Measurements from ENCODE around the gene NPHS2. TPM values are rescaled to one million over a fixed set of nuclear protein-coding genes. Genes with fewer than 3 reads are reported as not detected.

NPHS2 gene
- total RNA-seq, 1 experiment from 2014 or later: not detected

- no peak for TF ChIP-seq SOX15 (CRISPR knock-in tag; IDR thresholded peaks at IDR 0.05)
- no peak for TF ChIP-seq AR (CRISPR knock-in tag; IDR thresholded peaks at IDR 0.05)
- no peak for TF ChIP-seq TP53 (CRISPR knock-in tag; IDR thresholded peaks at IDR 0.05)
- TF ChIP-seq GABPB1 (CRISPR knock-in tag; IDR thresholded peaks at IDR 0.05): no peak
- TF ChIP-seq STAT6 (CRISPR knock-in tag; conservative IDR thresholded peaks at IDR 0.05; ENCODE audit: low read depth): no peak
- no peak for TF ChIP-seq OVOL2 (CRISPR knock-in tag; IDR thresholded peaks at IDR 0.05; ENCODE audit: borderline replicate concordance)
- TF ChIP-seq ZNF671 (CRISPR knock-in tag; IDR thresholded peaks at IDR 0.05): no peak
- TF ChIP-seq PRDM15 (CRISPR knock-in tag; IDR thresholded peaks at IDR 0.05): no peak
- no peak for TF ChIP-seq USF2 (CRISPR knock-in tag; IDR thresholded peaks at IDR 0.05)
- no peak for TF ChIP-seq ZNF232 (CRISPR knock-in tag; IDR thresholded peaks at IDR 0.05)
- TF ChIP-seq NR2C2 (CRISPR knock-in tag; IDR thresholded peaks at IDR 0.05): no peak
These were observed 26.9 kb downstream of the NPHS2 start (continued) for GRCh38 chr1:179548666-179549367.

GRCh38 chr1:179547021-179547535 lies 28.7 kb downstream of the NPHS2 start:
- H3K9me3 Mint-ChIP-seq: no peaks in the 10 kb centered on the region
- no peak for ATAC-seq
- no peak overlapping the region for H3K27ac Mint-ChIP-seq
- H3K4me1 Mint-ChIP-seq: peaks cover 6% of the 10 kb centered on the region
- H3K36me3 Mint-ChIP-seq: 0 out of 2 replicates have a peak, but pooled peaks cover 2% of the 10 kb centered on the region
- H3K27me3 Mint-ChIP-seq (ENCODE audit: low read depth): no peaks in the 10 kb centered on the region; the same call in 1 of the 2 replicates
- H3K4me3 Mint-ChIP-seq: no peak overlapping the region
- no peak for TF ChIP-seq NR3C1 (CRISPR knock-in tag; conservative IDR thresholded peaks at IDR 0.05; ENCODE audit: low read depth)
- TF ChIP-seq IRF2 (CRISPR knock-in tag; IDR thresholded peaks at IDR 0.05; ENCODE audit: borderline replicate concordance, low read depth): no peak
- no peak for TF ChIP-seq ZNF423 (CRISPR knock-in tag; IDR thresholded peaks at IDR 0.05)
- TF ChIP-seq SOX15 (CRISPR knock-in tag; IDR thresholded peaks at IDR 0.05): no peak
- no peak for TF ChIP-seq FOXP1 (CRISPR knock-in tag; IDR thresholded peaks at IDR 0.05; ENCODE audit: borderline replicate concordance)
- no peak for TF ChIP-seq CTCF (IDR thresholded peaks at IDR 0.05)
- TF ChIP-seq GTF2I (CRISPR knock-in tag; conservative IDR thresholded peaks at IDR 0.05): no peak
- no peak for TF ChIP-seq RORB (CRISPR knock-in tag; IDR thresholded peaks at IDR 0.05)
- no peak for TF ChIP-seq NFATC4 (CRISPR knock-in tag; IDR thresholded peaks at IDR 0.05)
- no peak for TF ChIP-seq ERG (CRISPR knock-in tag; IDR thresholded peaks at IDR 0.05)
- ChIA-PET POLR2A (no interaction called here), CTCF (no interaction called here)
- DNase-seq (ENCODE audit: low spot score): no peak
